H9 (cell line): Measurements from ENCODE around the gene ADGRF1. TPM values are rescaled to one million over a fixed set of nuclear protein-coding genes. Genes with fewer than 3 reads are reported as not detected.
"Not testable (repeated sequence)": the region's sequence is repeated elsewhere in the genome, so short reads cannot be mapped to it uniquely, and the experiment has no call there.

Experiments used
- DNase-seq: peaks from one replicate; pipeline ENCODE4 v3.0.0-alpha.2; 2017
- H2AFZ ChIP-seq: one replicate; pipeline ENCODE4 v1.6.1; 2013; ENCODE audit warnings: mild to moderate bottlenecking, low read length, control low read depth, moderate library complexity
- H2AK5ac ChIP-seq: 2 replicates; pipeline ENCODE4 v1.6.1; 2013; ENCODE audit warnings: low read length, control low read depth, mixed read lengths; ENCODE audit not compliant: insufficient read length
- H2BK120ac ChIP-seq: one replicate; pipeline ENCODE4 v1.6.1; 2013; ENCODE audit warnings: low read depth, mild to moderate bottlenecking, low read length, control low read depth, inconsistent platforms; ENCODE audit not compliant: poor library complexity, severe bottlenecking
- H2BK12ac ChIP-seq: 2 replicates; pipeline ENCODE4 v1.6.1; 2013; ENCODE audit warnings: low read length, control low read depth, mixed read lengths, low read depth; ENCODE audit not compliant: insufficient read length
- H2BK15ac ChIP-seq: 2 replicates; pipeline ENCODE4 v1.6.1; 2013; ENCODE audit warnings: low read depth, low read length, control low read depth
- H2BK20ac ChIP-seq: one replicate; pipeline ENCODE4 v1.6.1; 2013; ENCODE audit warnings: low read depth, mild to moderate bottlenecking, low read length, control low read depth, inconsistent platforms; ENCODE audit not compliant: poor library complexity, severe bottlenecking
- H2BK5ac ChIP-seq: 2 replicates; pipeline ENCODE4 v1.6.1; 2013; ENCODE audit warnings: low read length, control low read depth, mixed read lengths; ENCODE audit not compliant: insufficient read length
- H3K14ac ChIP-seq: 2 replicates; pipeline ENCODE4 v1.6.1; 2013; ENCODE audit warnings: low read length, control low read depth; ENCODE audit not compliant: insufficient read depth
- H3K18ac ChIP-seq: 2 replicates; pipeline ENCODE4 v1.6.1; 2013; ENCODE audit warnings: low read depth, mild to moderate bottlenecking, mixed read lengths, low read length, control low read depth; ENCODE audit not compliant: insufficient read length
- H3K23ac ChIP-seq: 2 replicates; pipeline ENCODE4 v1.6.1; 2013; ENCODE audit warnings: low read length, control low read depth, mixed read lengths, low read depth; ENCODE audit not compliant: insufficient read length
- H3K23me2 ChIP-seq: 2 replicates; pipeline ENCODE4 v1.6.1; 2013; ENCODE audit warnings: low read depth, mild to moderate bottlenecking, mixed read lengths, low read length, control low read depth; ENCODE audit not compliant: insufficient read length, poor library complexity, severe bottlenecking
- H3K27ac ChIP-seq: 2 replicates; pipeline ENCODE4 v1.5.1; 2013; ENCODE audit warnings: low read length, control low read depth, mixed read lengths, low read depth; ENCODE audit not compliant: insufficient read length
- H3K27me3 ChIP-seq: 2 replicates; pipeline ENCODE4 v1.6.1; 2013; ENCODE audit warnings: low read length, control low read depth, inconsistent platforms; ENCODE audit not compliant: insufficient read depth
- H3K4ac ChIP-seq: 2 replicates; pipeline ENCODE4 v1.6.1; 2013; ENCODE audit warnings: low read depth, mild to moderate bottlenecking, control low read depth, inconsistent platforms, low read length, moderate library complexity
- H3K4me1 ChIP-seq: 2 replicates; pipeline ENCODE4 v1.6.1; 2013; ENCODE audit warnings: low read length, control low read depth, inconsistent platforms; ENCODE audit not compliant: insufficient read depth
- H3K4me2 ChIP-seq: 2 replicates; pipeline ENCODE4 v1.6.1; 2013; ENCODE audit warnings: low read length, control low read depth, mixed read lengths; ENCODE audit not compliant: insufficient read length, insufficient read depth
- H3K56ac ChIP-seq: 2 replicates; pipeline ENCODE4 v1.6.1; 2013; ENCODE audit warnings: low read depth, mild to moderate bottlenecking, mixed read lengths, low read length, control low read depth; ENCODE audit not compliant: insufficient read length
- H3K79me1 ChIP-seq: 2 replicates; pipeline ENCODE4 v1.6.1; 2013; ENCODE audit warnings: low read depth, mild to moderate bottlenecking, moderate library complexity, low read length, control low read depth, inconsistent platforms; ENCODE audit not compliant: insufficient read depth, poor library complexity, severe bottlenecking
- H3K79me2 ChIP-seq: 2 replicates; pipeline ENCODE4 v1.6.1; 2013; ENCODE audit warnings: low read length, control low read depth, inconsistent platforms; ENCODE audit not compliant: insufficient read depth
- H3K9ac ChIP-seq: 2 replicates; pipeline ENCODE4 v1.6.1; 2013; ENCODE audit warnings: low read length, control low read depth, mixed read lengths; ENCODE audit not compliant: insufficient read length; ENCODE audit errors: extremely low read depth
- H3K9me3 ChIP-seq: one replicate; pipeline ENCODE4 v1.6.1; 2013; ENCODE audit warnings: low read depth, low read length, inconsistent platforms; ENCODE audit not compliant: control insufficient read depth
- H3T11ph ChIP-seq: one replicate; pipeline ENCODE4 v1.6.1; 2013; ENCODE audit warnings: mild to moderate bottlenecking, low read length, control low read depth, inconsistent platforms
- H4K20me1 ChIP-seq: one replicate; pipeline ENCODE4 v1.6.1; 2013; ENCODE audit not compliant: control insufficient read depth, insufficient read length, insufficient read depth
- H4K5ac ChIP-seq: 2 replicates; pipeline ENCODE4 v1.6.1; 2013; ENCODE audit warnings: low read depth, mild to moderate bottlenecking, mixed read lengths, low read length, control low read depth; ENCODE audit not compliant: insufficient read length
- H4K8ac ChIP-seq: replicated peaks from 2 replicates; pipeline ENCODE4 v1.6.1; 2013; ENCODE audit warnings: low read length, control low read depth, mixed read lengths, low read depth; ENCODE audit not compliant: insufficient read length
- H4K91ac ChIP-seq: 2 replicates; pipeline ENCODE4 v1.6.1; 2013; ENCODE audit warnings: low read depth, mild to moderate bottlenecking, moderate library complexity, mixed read lengths, low read length, control low read depth; ENCODE audit not compliant: insufficient read length
- H3K27ac Mint-ChIP-seq, 3 experiments: 2 replicates in 2 of 3; 3 replicates in 1 of 3; pipeline ENCODE4 v1.8.0; 2020 to 2021; ENCODE audit warnings: mixed read lengths in 3 of 3, mild to moderate bottlenecking in 1 of 3, moderate library complexity in 1 of 3
- H3K27me3 Mint-ChIP-seq: 2 replicates; pipeline ENCODE4 v1.8.0; 2021; ENCODE audit warnings: low read depth, mild to moderate bottlenecking, moderate library complexity, mixed read lengths
- H3K36me3 Mint-ChIP-seq, 3 experiments: 2 replicates in 2 of 3; 3 replicates in 1 of 3; pipeline ENCODE4 v1.8.0; 2020 to 2021; ENCODE audit warnings: low read depth in 3 of 3, mixed read lengths in 3 of 3; ENCODE audit not compliant: insufficient read depth in 1 of 3
- H3K4me1 Mint-ChIP-seq, 2 experiments: 2 replicates each; pipeline ENCODE4 v1.8.0; 2020; ENCODE audit warnings: mixed read lengths in 2 of 2
- H3K4me3 Mint-ChIP-seq, 2 experiments: 2 replicates in 1 of 2; 3 replicates in 1 of 2; pipeline ENCODE4 v1.8.0; 2020 to 2021; ENCODE audit warnings: mild to moderate bottlenecking in 2 of 2, mixed read lengths in 2 of 2, moderate library complexity in 1 of 2
- H3K9me3 Mint-ChIP-seq, 2 experiments: 2 replicates in 1 of 2; 3 replicates in 1 of 2; pipeline ENCODE4 v1.8.0; 2020; ENCODE audit warnings: mild to moderate bottlenecking in 2 of 2, mixed read lengths in 2 of 2, moderate library complexity in 1 of 2
- CTCF ChIP-seq: fragments of 200-600 bp; sonication (generic); conservative IDR thresholded peaks from 3 replicates; pipeline ENCODE4 v1.8.0; 2021; ENCODE audit warnings: antibody characterized with exemption, mild to moderate bottlenecking
- WGBS: extraction: QIAGEN DNeasy Blood & Tissue Kit; methylation state at CpG from one replicate; pipeline ENCODE4 v1.1.7; 2013; ENCODE audit warnings: missing lambda C conversion rate, low lambda C conversion rate, mixed read lengths; ENCODE audit not compliant: insufficient read length; ENCODE audit errors: extremely low coverage; 5-methylcytosine and 5-hydroxymethylcytosine counted together
- total RNA-seq: library from RNA; stranded (reverse); gene quantifications from 2 replicates; pipeline ENCODE4 v1.2.1, GENCODE V29; 2021

The ADGRF1 gene
- total RNA-seq, 1 experiment from 2014 or later, result not detected

GRCh38 chr6:47056832-47057231 lies 14.7 kb upstream of the ADGRF1 start:
- Histone ChIP-seq H3K4me2 (no peak overlapping the region), H3K56ac (no peak overlapping the region), H3K4ac (no peak overlapping the region), H3K18ac (no peak overlapping the region), H3K79me2 (no peaks in the 10 kb centered on the region), H4K20me1 (no peaks in the 10 kb centered on the region), H2AK5ac (no peak overlapping the region), H2BK5ac (no peak overlapping the region), H3K27ac (no peak overlapping the region), H3K23me2 (no peaks in the 10 kb centered on the region), H2BK20ac (no peak overlapping the region), H3K9ac (no peak overlapping the region), H3K9me3 (no peaks in the 10 kb centered on the region), H4K5ac (no peak overlapping the region), H3K79me1 (no peaks in the 10 kb centered on the region), H2BK120ac (no peak overlapping the region), H3T11ph (no peak overlapping the region), H3K23ac (no peak overlapping the region), H3K27me3 (no peaks in the 10 kb centered on the region), H4K8ac (no peak overlapping the region), H2BK15ac (no peak overlapping the region), H2BK12ac (no peak overlapping the region), H3K4me1 (no peaks in the 10 kb centered on the region), H3K14ac (no peak overlapping the region), H2AFZ (no peak overlapping the region), H4K91ac (no peak overlapping the region)
- no CpG with 5 or more reads among the region's 2 CpGs for WGBS
- Mint-ChIP-seq H3K27ac (no peak overlapping the region), H3K9me3 (peaks cover 0 to 4% of the 10 kb centered on the region in 2 experiments; a peak in 1 of 5 replicates), H3K27me3 (no peaks in the 10 kb centered on the region), H3K4me3 (no peak overlapping the region), H3K4me1 (no peaks in the 10 kb centered on the region), H3K36me3 (peaks cover 0 to 4% (median 0%) of the 10 kb centered on the region in 3 experiments; a peak in 1 of 7 replicates)
- DNase-seq, result no peak
- no peak for TF ChIP-seq CTCF

- H3K36me3 Mint-ChIP-seq, H3K4me2 ChIP-seq, H2BK15ac ChIP-seq, H3K9me3 Mint-ChIP-seq, H4K20me1 ChIP-seq, H3K4me3 Mint-ChIP-seq, H3T11ph ChIP-seq, H2BK20ac ChIP-seq, H3K4ac ChIP-seq, H3K27ac Mint-ChIP-seq, H2BK12ac ChIP-seq, H3K4me1 Mint-ChIP-seq, H3K9ac ChIP-seq, H3K9me3 ChIP-seq, H2BK120ac ChIP-seq, H2BK5ac ChIP-seq, H4K5ac ChIP-seq, DNase-seq, H4K91ac ChIP-seq, H3K14ac ChIP-seq, H2AFZ ChIP-seq, H3K23me2 ChIP-seq, H3K27me3 ChIP-seq, H3K56ac ChIP-seq, H3K4me1 ChIP-seq, H3K18ac ChIP-seq, H4K8ac ChIP-seq, H3K27ac ChIP-seq, H3K79me2 ChIP-seq, H3K23ac ChIP-seq, H2AK5ac ChIP-seq, H3K79me1 ChIP-seq, H3K27me3 Mint-ChIP-seq: not testable (repeated sequence)
- WGBS, result no CpG with 5 or more reads among the region's 2 CpGs
Observed at GRCh38 chr6:47054302-47054701, 12.2 kb upstream of the ADGRF1 start.
